Measurements from ENCODE around the gene CNGB1.
"Not testable (repeated sequence)": the region's sequence is repeated elsewhere in the genome, so short reads cannot be mapped to it uniquely, and the experiment has no call there.

Gene CNGB1

GRCh38 chr16:57895081-57895547 lies 75.8 kb downstream of the CNGB1 start:
- H3K9me3 ChIP-seq (replicated peaks; ENCODE audit: low read length); H3K9ac ChIP-seq (ENCODE audit: low read depth, low read length); H3K4me3 ChIP-seq (ENCODE audit: low read length); H3K4me2 ChIP-seq (ENCODE audit: low read length); H3K36me3 ChIP-seq (ENCODE audit: insufficient read depth, low read length): not testable (repeated sequence)
- peaks cover 38% of the 10 kb centered on the region for H3K4me1 ChIP-seq (ENCODE audit: control insufficient read depth, insufficient read depth, low read length)
- H3K27me3 ChIP-seq (ENCODE audit: control insufficient read depth, insufficient read depth, low read length): peaks cover 14% of the 10 kb centered on the region

- Histone ChIP-seq H3K4me2 (ENCODE audit: low read length) (peak overlapping the region; percentile 15), H3K4me1 (ENCODE audit: control insufficient read depth, insufficient read depth, low read length) (peaks cover 43% of the 10 kb centered on the region), H3K9me3 (replicated peaks; ENCODE audit: low read length) (no peaks in the 10 kb centered on the region), H3K9ac (ENCODE audit: low read depth, low read length) (no peak overlapping the region), H3K4me3 (ENCODE audit: low read length) (no peak overlapping the region), H3K27me3 (ENCODE audit: control insufficient read depth, insufficient read depth, low read length) (peaks cover 16% of the 10 kb centered on the region), H3K36me3 (ENCODE audit: insufficient read depth, low read length) (no peaks in the 10 kb centered on the region)
These were observed 76.4 kb downstream of the CNGB1 start for GRCh38 chr16:57894390-57895080.

GRCh38 chr16:57893559-57894389 lies 77.2 kb downstream of the CNGB1 start:
- H3K27me3 ChIP-seq (ENCODE audit: control insufficient read depth, insufficient read depth, low read length): peaks cover 18% of the 10 kb centered on the region
- no peaks in the 10 kb centered on the region for H3K36me3 ChIP-seq (ENCODE audit: insufficient read depth, low read length)
- H3K4me2 ChIP-seq (ENCODE audit: low read length): peak overlapping the region; percentile 16
- H3K9ac ChIP-seq (ENCODE audit: low read depth, low read length): no peak overlapping the region
- peaks cover 43% of the 10 kb centered on the region for H3K4me1 ChIP-seq (ENCODE audit: control insufficient read depth, insufficient read depth, low read length)
- H3K4me3 ChIP-seq (ENCODE audit: low read length): no peak overlapping the region
- H3K9me3 ChIP-seq (replicated peaks; ENCODE audit: low read length): no peaks in the 10 kb centered on the region

- no peak overlapping the region for H3K4me2 ChIP-seq (ENCODE audit: low read length)
- no peak overlapping the region for H3K4me3 ChIP-seq (ENCODE audit: low read length)
- no peak overlapping the region for H3K9ac ChIP-seq (ENCODE audit: low read depth, low read length)
- H3K36me3 ChIP-seq (ENCODE audit: insufficient read depth, low read length): no peaks in the 10 kb centered on the region
- H3K9me3 ChIP-seq (replicated peaks; ENCODE audit: low read length): no peaks in the 10 kb centered on the region
- peaks cover 43% of the 10 kb centered on the region for H3K4me1 ChIP-seq (ENCODE audit: control insufficient read depth, insufficient read depth, low read length)
- peaks cover 16% of the 10 kb centered on the region for H3K27me3 ChIP-seq (ENCODE audit: control insufficient read depth, insufficient read depth, low read length)
These were observed 77.7 kb downstream of the CNGB1 start for GRCh38 chr16:57893217-57893558.

DNA sequence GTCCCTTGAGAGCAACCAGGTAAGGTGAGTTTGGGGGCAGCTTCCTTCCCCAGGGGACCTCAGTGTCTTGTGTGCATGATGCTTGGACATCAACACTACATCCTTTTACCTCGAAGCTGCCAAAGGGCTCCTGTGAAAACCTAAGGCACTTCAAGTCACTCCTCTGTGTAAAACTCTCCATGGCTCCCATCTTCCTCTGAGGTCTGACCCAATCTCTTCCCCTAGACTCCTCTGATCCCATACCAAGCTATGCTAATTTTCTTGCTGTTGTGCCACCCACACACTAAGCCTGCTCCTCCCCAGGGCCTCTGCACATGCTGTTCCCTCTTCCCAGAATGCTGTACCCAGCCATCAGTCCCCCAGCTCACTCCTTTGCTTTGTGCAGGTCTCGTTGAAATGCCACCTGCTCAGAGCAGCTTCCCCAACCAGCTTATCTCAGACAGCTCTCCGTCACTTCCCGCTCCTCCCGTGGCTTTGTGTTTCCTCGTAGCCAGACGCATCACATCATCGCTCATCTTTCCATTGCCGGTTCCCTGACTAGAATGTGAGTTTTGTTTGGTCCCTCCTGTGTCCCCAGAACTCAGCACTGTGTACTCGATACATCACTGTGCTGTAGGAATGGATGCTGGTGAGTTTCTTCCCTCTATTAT lies 78.4 kb downstream of the CNGB1 start:
- Histone ChIP-seq H3K4me2 (ENCODE audit: low read length) (peak overlapping the region; percentile 50), H3K36me3 (ENCODE audit: insufficient read depth, low read length) (no peaks in the 10 kb centered on the region), H3K4me1 (ENCODE audit: control insufficient read depth, insufficient read depth, low read length) (peaks cover 43% of the 10 kb centered on the region), H3K4me3 (ENCODE audit: low read length) (no peak overlapping the region), H3K27me3 (ENCODE audit: control insufficient read depth, insufficient read depth, low read length) (peaks cover 16% of the 10 kb centered on the region), H3K9me3 (replicated peaks; ENCODE audit: low read length) (no peaks in the 10 kb centered on the region), H3K9ac (ENCODE audit: low read depth, low read length) (no peak overlapping the region)

DNA sequence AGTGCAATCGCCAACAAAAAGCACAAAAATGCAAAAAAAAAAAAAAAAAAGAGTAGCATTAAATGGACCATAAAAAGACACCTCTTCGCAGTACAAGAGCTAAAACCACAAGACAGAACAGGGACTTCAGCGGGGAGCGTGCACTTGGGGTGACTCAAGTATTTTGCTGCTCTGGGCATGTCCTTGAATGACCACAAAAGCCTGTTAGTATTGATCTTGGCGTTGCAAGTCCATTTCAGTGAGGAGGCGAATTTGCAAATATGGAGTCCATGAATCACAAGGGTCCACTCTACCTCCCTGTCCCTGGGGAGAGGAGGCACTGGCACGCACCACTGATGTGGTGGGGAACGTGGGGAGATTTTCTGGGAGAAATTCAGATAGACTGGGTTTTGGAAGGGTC lies 78.9 kb downstream of the CNGB1 start:
- H3K9ac ChIP-seq (ENCODE audit: low read depth, low read length): no peak overlapping the region
- peak overlapping the region; percentile 50 for H3K4me2 ChIP-seq (ENCODE audit: low read length)
- no peak overlapping the region for H3K4me3 ChIP-seq (ENCODE audit: low read length)
- peaks cover 43% of the 10 kb centered on the region for H3K4me1 ChIP-seq (ENCODE audit: control insufficient read depth, insufficient read depth, low read length)
- peaks cover 20% of the 10 kb centered on the region for H3K27me3 ChIP-seq (ENCODE audit: control insufficient read depth, insufficient read depth, low read length)
- no peaks in the 10 kb centered on the region for H3K36me3 ChIP-seq (ENCODE audit: insufficient read depth, low read length)
- no peaks in the 10 kb centered on the region for H3K9me3 ChIP-seq (replicated peaks; ENCODE audit: low read length)

DNA sequence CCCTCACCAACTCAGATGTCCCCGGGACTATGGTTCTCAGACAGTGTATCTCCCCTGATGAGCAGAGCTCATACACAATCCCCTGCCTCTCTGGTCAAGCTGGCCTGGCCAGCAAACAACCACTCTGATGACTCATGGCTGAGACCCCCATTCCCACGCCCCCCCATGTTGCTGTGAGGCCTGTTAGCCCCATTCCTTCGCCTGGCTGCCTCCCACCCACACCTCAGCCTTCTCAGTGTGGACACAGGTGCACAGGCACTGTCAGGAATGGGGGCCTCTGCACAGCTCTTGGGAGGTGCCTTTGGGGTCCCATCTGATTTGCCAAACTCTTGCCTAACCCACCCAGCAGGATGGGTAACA lies 80.2 kb downstream of the CNGB1 start:
- Histone ChIP-seq H3K27me3 (ENCODE audit: control insufficient read depth, insufficient read depth, low read length) (peaks cover 30% of the 10 kb centered on the region), H3K4me3 (ENCODE audit: low read length) (no peak overlapping the region), H3K4me1 (ENCODE audit: control insufficient read depth, insufficient read depth, low read length) (peaks cover 43% of the 10 kb centered on the region), H3K36me3 (ENCODE audit: insufficient read depth, low read length) (no peaks in the 10 kb centered on the region), H3K9me3 (replicated peaks; ENCODE audit: low read length) (no peaks in the 10 kb centered on the region), H3K4me2 (ENCODE audit: low read length) (no peak overlapping the region), H3K9ac (ENCODE audit: low read depth, low read length) (no peak overlapping the region)

GRCh38 chr16:57889960-57890751 lies 80.8 kb downstream of the CNGB1 start:
- Histone ChIP-seq H3K36me3 (ENCODE audit: insufficient read depth, low read length) (no peaks in the 10 kb centered on the region), H3K9ac (ENCODE audit: low read depth, low read length) (no peak overlapping the region), H3K9me3 (replicated peaks; ENCODE audit: low read length) (no peaks in the 10 kb centered on the region), H3K27me3 (ENCODE audit: control insufficient read depth, insufficient read depth, low read length) (peaks cover 33% of the 10 kb centered on the region), H3K4me2 (ENCODE audit: low read length) (no peak overlapping the region), H3K4me1 (ENCODE audit: control insufficient read depth, insufficient read depth, low read length) (peaks cover 43% of the 10 kb centered on the region), H3K4me3 (ENCODE audit: low read length) (no peak overlapping the region)

- H3K4me2 ChIP-seq (ENCODE audit: low read length): no peak overlapping the region
- H3K27me3 ChIP-seq (ENCODE audit: control insufficient read depth, insufficient read depth, low read length): peaks cover 39% of the 10 kb centered on the region
- no peak overlapping the region for H3K4me3 ChIP-seq (ENCODE audit: low read length)
These were observed 81.4 kb downstream of the CNGB1 start for GRCh38 chr16:57889522-57889921.

GRCh38 chr16:57889111-57889510 lies 81.8 kb downstream of the CNGB1 start:
- Histone ChIP-seq H3K27me3 (ENCODE audit: control insufficient read depth, insufficient read depth, low read length) (peaks cover 43% of the 10 kb centered on the region), H3K4me3 (ENCODE audit: low read length) (no peak overlapping the region), H3K9me3 (replicated peaks; ENCODE audit: low read length) (no peaks in the 10 kb centered on the region), H3K4me2 (ENCODE audit: low read length) (no peak overlapping the region), H3K4me1 (ENCODE audit: control insufficient read depth, insufficient read depth, low read length) (peaks cover 39% of the 10 kb centered on the region), H3K9ac (ENCODE audit: low read depth, low read length) (no peak overlapping the region), H3K36me3 (ENCODE audit: insufficient read depth, low read length) (no peaks in the 10 kb centered on the region)

More at GRCh38 chr16:57889522-57889921, 81.4 kb downstream of the CNGB1 start:
- Histone ChIP-seq H3K4me1 (ENCODE audit: control insufficient read depth, insufficient read depth, low read length) (peaks cover 43% of the 10 kb centered on the region), H3K9me3 (replicated peaks; ENCODE audit: low read length) (no peaks in the 10 kb centered on the region), H3K36me3 (ENCODE audit: insufficient read depth, low read length) (no peaks in the 10 kb centered on the region), H3K9ac (ENCODE audit: low read depth, low read length) (no peak overlapping the region)

- no peaks in the 10 kb centered on the region for H3K9me3 ChIP-seq (replicated peaks; ENCODE audit: low read length)
- H3K4me1 ChIP-seq (ENCODE audit: control insufficient read depth, insufficient read depth, low read length): peaks cover 29% of the 10 kb centered on the region
- peaks cover 53% of the 10 kb centered on the region for H3K27me3 ChIP-seq (ENCODE audit: control insufficient read depth, insufficient read depth, low read length)
- H3K9ac ChIP-seq (ENCODE audit: low read depth, low read length): no peak overlapping the region
- no peak overlapping the region for H3K4me2 ChIP-seq (ENCODE audit: low read length)
- no peak overlapping the region for H3K4me3 ChIP-seq (ENCODE audit: low read length)
- no peaks in the 10 kb centered on the region for H3K36me3 ChIP-seq (ENCODE audit: insufficient read depth, low read length)
These were observed 82.8 kb downstream of the CNGB1 start for GRCh38 chr16:57888128-57888527.

All from skeletal muscle satellite cell (primary cell).